ENCODE results near the gene USP14.
"Not testable (repeated sequence)": the region's sequence is repeated elsewhere in the genome, so short reads cannot be mapped to it uniquely, and the experiment has no call there.

The USP14 gene

GRCh38 chr18:158128-159036, at the start of gene USP14:
Gene USP14 (plus strand): TSS chr18:158557. CDS start chr18:158699, 142 bp downstream.
- DNase-seq (ENCODE audit: low spot score), result peak; percentile 98

- not testable (repeated sequence) for DNase-seq (ENCODE audit: low spot score)
Measured at GRCh38 chr18:108665-109063, 49.7 kb upstream of the USP14 start.

GRCh38 chr18:109130-109921, 49.0 kb upstream of the USP14 start:
- DNase-seq (ENCODE audit: low spot score), result peak; percentile 12

GRCh38 chr18:109922-110261, 48.5 kb upstream of the USP14 start:
- DNase-seq (ENCODE audit: low spot score), result not testable (repeated sequence)

- DNase-seq (ENCODE audit: low spot score), result not testable (repeated sequence)
Measured at GRCh38 chr18:110351-111201, 47.8 kb upstream of the USP14 start.

GRCh38 chr18:111306-112014, 46.9 kb upstream of the USP14 start:
- DNase-seq (ENCODE audit: low spot score), result peak; percentile 64

- DNase-seq (ENCODE audit: low spot score), result not testable (repeated sequence)
Measured at GRCh38 chr18:112015-112733, 46.2 kb upstream of the USP14 start.

- DNase-seq (ENCODE audit: low spot score), result not testable (repeated sequence)
Measured at GRCh38 chr18:120539-121260, 37.7 kb upstream of the USP14 start.

- no peak for DNase-seq (ENCODE audit: low spot score)
Measured at GRCh38 chr18:135045-135444, 23.3 kb upstream of the USP14 start.

GRCh38 chr18:136433-136832, 21.9 kb upstream of the USP14 start:
- no peak for DNase-seq (ENCODE audit: low spot score)

- no peak for DNase-seq (ENCODE audit: low spot score)
Measured at GRCh38 chr18:137327-137726, 21.0 kb upstream of the USP14 start.

- DNase-seq (ENCODE audit: low spot score), result no peak
Measured at GRCh38 chr18:140670-141266, 17.6 kb upstream of the USP14 start.

GRCh38 chr18:142624-143296, 15.6 kb upstream of the USP14 start:
- DNase-seq (ENCODE audit: low spot score), result not testable (repeated sequence)

GRCh38 chr18:148841-149240, 9.5 kb upstream of the USP14 start:
- no peak for DNase-seq (ENCODE audit: low spot score)

- DNase-seq (ENCODE audit: low spot score), result no peak
Measured at GRCh38 chr18:154151-154550, 4.2 kb upstream of the USP14 start.

- DNase-seq (ENCODE audit: low spot score), result no peak
Measured at GRCh38 chr18:155688-156087, 2.7 kb upstream of the USP14 start.

GRCh38 chr18:156514-157230, 1.7 kb upstream of the USP14 start:
- DNase-seq (ENCODE audit: low spot score), result no peak

GRCh38 chr18:159037-159652, 788 bp downstream of the USP14 start:
- DNase-seq (ENCODE audit: low spot score), result peak; percentile 14
